Posterior cingulate gyrus (tissue), 11 donors: Measurements from ENCODE around the gene CABS1.

Source experiments
- DNase-seq, 10 donors: peaks; one replicate each; pipeline versions ENCODE4 v3.0.0 to v3.0.0-alpha.2; 2020 to 2021; ENCODE audit warnings: mixed read lengths in 3 of 10
- intact Hi-C: fragments of 100-400 bp; cut with DNase I; formaldehyde crosslinking; loops from one replicate; pipeline ENCODE4 v1.15.1; 2023

Gene CABS1

GRCh38 chr4:70380578-70380977 lies 45.8 kb downstream of the CABS1 start:
- DNase-seq, result no peak
- intact Hi-C loops, result no loop called here

DNA sequence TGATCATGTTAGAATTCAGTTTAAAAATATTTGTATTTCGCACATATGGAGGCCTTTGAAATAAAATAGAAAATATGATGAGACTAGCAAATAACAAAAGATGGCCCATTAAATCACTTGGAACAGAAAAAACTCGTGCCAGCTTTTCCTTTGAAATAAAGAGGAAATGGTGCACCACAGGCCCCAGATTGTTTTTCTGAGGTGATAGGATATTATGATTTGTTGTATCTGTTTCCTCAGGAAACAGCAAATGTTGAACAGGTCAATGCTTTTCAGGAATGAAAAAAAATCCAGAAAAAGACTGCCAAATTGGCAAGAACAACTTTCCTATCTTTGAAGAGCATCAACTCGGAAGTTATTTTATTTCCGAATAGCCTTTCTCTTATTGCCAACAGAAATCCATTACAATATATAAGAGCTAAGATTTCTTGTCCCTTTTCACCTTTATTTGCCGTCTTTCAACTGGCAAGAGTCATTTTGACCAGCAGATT lies 48.0 kb downstream of the CABS1 start, which contains the start of gene SMR3B:
Gene SMR3B (plus strand): TSS at position 441 of the 491 bp plus-strand sequence. CDS start 1,380 bp downstream, outside the sequence.
- intact Hi-C loops, result no loop called here
- DNase-seq, result no peak
